ENCODE results near the gene NHS.

NHS gene

DNA sequence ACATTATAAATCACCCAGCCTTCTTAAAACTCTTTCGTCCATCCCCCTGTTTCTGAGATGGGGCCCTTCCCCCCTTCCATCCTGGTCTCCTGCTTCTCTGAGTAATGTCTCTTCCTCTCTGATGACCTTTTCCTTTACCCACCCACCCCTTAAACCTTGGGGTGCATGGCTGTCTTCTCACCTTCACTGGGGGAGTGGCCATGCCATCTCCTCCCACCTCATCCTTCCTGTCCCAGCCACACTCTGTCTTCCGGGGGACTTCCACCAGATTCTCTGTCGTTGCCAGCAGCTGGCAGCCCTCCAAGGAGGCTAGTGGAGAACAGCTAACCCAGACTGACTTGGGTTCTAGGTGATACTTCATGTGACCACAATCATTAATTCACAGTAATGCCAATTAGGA, 279.1 kb downstream of the NHS start:
- no peaks in the 10 kb centered on the region for H3K79me2 ChIP-seq (ENCODE audit: control insufficient read depth, insufficient read depth, low read length, unreplicated experiment)

DNA sequence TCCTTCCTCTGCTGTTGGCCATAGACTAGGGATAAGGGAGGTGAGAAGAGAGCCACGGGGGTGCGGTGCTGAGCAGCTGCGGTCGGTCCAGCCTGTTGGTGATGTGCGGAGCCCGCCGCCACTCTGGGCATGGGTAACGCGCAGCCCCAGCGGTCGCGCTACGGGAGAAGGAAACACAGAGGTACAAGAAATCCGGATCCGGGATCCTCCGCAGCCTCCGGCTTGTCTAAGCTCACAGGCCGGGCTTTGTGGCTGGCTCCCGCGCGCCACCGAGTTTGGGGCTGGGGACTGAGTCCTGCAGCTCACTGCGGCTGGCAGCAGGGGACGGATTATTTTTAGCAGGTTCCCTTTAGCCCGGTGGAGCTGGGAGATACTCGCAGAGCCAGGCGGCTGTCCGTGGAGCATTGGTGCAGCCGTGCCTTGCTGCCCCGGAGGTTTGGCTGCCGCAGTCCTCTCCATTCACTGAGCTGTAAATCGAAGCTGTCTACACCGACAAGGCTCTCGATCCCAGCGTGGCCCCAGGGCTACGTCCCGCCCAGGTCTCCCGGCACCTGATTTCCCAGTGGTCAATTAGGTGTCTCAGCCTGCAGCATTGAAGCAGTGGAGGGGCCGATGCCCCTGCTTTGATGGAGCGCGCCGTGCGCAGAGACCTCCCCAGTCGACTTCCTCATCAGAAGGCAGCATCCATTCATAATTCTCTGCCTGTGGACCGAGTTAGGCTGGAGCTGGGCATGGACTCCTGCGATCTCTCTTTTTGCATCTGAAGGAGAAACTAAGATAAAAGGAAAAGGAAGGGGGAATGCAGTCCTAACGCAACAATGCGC, 280.4 kb downstream of the NHS start:
- Histone ChIP-seq H3K79me2 (ENCODE audit: control insufficient read depth, insufficient read depth, low read length, unreplicated experiment) (no peaks in the 10 kb centered on the region), H3K4me1 (ENCODE audit: control insufficient read depth, insufficient read depth, low read length, unreplicated experiment) (peaks cover 3% of the 10 kb centered on the region), H3K4me3 (ENCODE audit: low read depth, low read length) (peak overlapping the region; percentile 77), H3K27me3 (ENCODE audit: insufficient read depth, low read length) (peaks cover 26% of the 10 kb centered on the region; the same call in 1 of the 2 replicates), H3K36me3 (ENCODE audit: insufficient read depth, low read length) (no peaks in the 10 kb centered on the region), H2AFZ (ENCODE audit: low read length, unreplicated experiment) (no peak overlapping the region), H3K27ac (ENCODE audit: low read depth, low read length) (no peak overlapping the region)

More for the DNA sequence above, 279.1 kb downstream of the NHS start:
- H2AFZ ChIP-seq (ENCODE audit: low read length, unreplicated experiment): no peak overlapping the region
- H3K27ac ChIP-seq (ENCODE audit: low read depth, low read length): no peak overlapping the region
- H3K4me1 ChIP-seq (ENCODE audit: control insufficient read depth, insufficient read depth, low read length, unreplicated experiment): peaks cover 3% of the 10 kb centered on the region
- H3K36me3 ChIP-seq (ENCODE audit: insufficient read depth, low read length): no peaks in the 10 kb centered on the region
- no peak overlapping the region for H3K4me3 ChIP-seq (ENCODE audit: low read depth, low read length)
- H3K27me3 ChIP-seq (ENCODE audit: insufficient read depth, low read length): peaks cover 26% of the 10 kb centered on the region; the same call in 1 of the 2 replicates

DNA sequence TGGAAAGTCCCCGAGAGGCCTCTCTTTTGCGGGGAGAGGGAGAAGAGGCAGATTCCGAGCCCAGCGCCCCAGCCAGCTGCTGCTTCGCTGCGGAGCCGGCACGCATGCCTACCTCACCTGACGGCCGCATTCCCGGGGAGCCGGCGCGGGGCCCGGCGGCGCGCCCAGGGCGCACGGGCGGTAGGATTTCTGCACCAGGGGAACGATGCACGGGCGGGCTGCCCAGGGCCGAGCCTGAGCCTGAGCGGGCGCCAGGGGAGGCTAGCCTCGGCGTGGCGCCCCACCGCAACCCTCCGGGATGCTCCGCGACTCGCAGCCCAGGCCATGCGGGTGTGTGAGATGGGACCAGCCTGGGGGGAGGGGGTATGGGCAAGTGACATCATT, 281.0 kb downstream of the NHS start:
- H3K27me3 ChIP-seq (ENCODE audit: insufficient read depth, low read length): peaks cover 26% of the 10 kb centered on the region; the same call in 1 of the 2 replicates
- H3K4me3 ChIP-seq (ENCODE audit: low read depth, low read length): peak overlapping the region; percentile 77
- H3K79me2 ChIP-seq (ENCODE audit: control insufficient read depth, insufficient read depth, low read length, unreplicated experiment): no peaks in the 10 kb centered on the region
- no peaks in the 10 kb centered on the region for H3K36me3 ChIP-seq (ENCODE audit: insufficient read depth, low read length)
- H3K27ac ChIP-seq (ENCODE audit: low read depth, low read length): no peak overlapping the region
- peaks cover 3% of the 10 kb centered on the region for H3K4me1 ChIP-seq (ENCODE audit: control insufficient read depth, insufficient read depth, low read length, unreplicated experiment)
- no peak overlapping the region for H2AFZ ChIP-seq (ENCODE audit: low read length, unreplicated experiment)

DNA sequence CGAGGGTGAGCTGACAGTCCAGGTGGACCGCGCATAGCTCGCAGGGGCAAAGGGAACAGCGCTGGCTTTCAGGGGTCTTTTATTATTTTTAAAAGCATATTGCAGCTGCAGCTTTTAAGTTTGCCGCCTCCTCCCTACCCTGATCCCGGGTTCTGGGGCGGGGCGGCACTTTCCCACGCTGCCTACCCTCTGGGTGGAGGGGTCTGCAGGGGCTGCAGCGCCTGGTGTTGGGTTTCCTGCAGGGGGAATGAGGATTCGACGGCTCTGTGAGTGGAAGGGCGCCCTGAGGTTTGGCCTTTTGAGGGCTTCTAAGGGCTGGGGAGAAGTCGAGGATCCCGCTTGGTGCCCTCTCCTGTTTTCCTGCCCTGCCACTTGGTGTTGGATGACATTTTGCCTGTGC, 281.6 kb downstream of the NHS start:
- Histone ChIP-seq H3K36me3 (ENCODE audit: insufficient read depth, low read length) (no peaks in the 10 kb centered on the region), H3K79me2 (ENCODE audit: control insufficient read depth, insufficient read depth, low read length, unreplicated experiment) (no peaks in the 10 kb centered on the region), H3K4me1 (ENCODE audit: control insufficient read depth, insufficient read depth, low read length, unreplicated experiment) (peaks cover 3% of the 10 kb centered on the region), H2AFZ (ENCODE audit: low read length, unreplicated experiment) (no peak overlapping the region), H3K4me3 (ENCODE audit: low read depth, low read length) (peak overlapping the region; percentile 77; the same call in 1 of the 2 replicates), H3K27me3 (ENCODE audit: insufficient read depth, low read length) (peaks cover 26% of the 10 kb centered on the region; the same call in 1 of the 2 replicates), H3K27ac (ENCODE audit: low read depth, low read length) (no peak overlapping the region)

DNA sequence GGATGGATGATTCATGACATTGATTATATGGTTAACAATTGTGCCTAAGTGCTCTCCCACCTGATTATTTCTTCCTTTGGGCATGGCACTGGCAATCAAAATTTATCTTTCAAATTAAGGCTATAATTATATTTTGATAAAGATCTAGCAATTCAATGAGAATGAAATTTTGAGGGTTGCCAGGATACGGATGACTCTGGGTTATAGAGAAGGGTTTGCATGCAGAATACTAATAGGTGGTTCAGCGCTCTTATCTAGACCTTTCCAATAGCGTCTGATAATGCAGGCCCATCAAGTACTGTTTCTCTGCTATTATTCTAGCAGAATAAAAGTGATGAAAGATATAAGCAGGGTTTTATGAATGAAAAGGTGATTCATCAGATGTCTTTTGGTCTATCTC, 287.4 kb downstream of the NHS start:
- no peaks in the 10 kb centered on the region for H3K27me3 ChIP-seq (ENCODE audit: insufficient read depth, low read length)

DNA sequence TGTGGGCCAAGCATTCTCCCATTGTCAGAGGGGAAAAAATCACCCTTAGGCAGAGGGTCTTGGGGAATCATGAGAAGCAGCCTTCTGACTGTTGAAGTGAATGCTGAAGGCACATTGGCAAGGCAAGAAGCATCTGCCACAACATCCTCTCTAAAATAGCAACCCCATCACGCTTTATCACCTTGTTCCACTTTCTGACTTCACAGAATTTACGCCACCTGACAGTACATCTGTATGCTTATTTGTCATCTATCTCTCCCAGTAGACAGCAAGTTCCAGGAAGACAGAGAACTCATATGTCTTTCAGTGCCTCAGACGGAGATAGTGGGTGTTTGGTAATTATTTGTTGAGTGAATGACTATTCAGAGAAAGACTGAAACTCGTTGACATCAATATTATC, 293.9 kb downstream of the NHS start:
- H3K27ac ChIP-seq (ENCODE audit: low read depth, low read length): no peak overlapping the region
- H3K36me3 ChIP-seq (ENCODE audit: insufficient read depth, low read length): no peaks in the 10 kb centered on the region
- no peak overlapping the region for H2AFZ ChIP-seq (ENCODE audit: low read length, unreplicated experiment)
- H3K4me3 ChIP-seq (ENCODE audit: low read depth, low read length): no peak overlapping the region
- H3K79me2 ChIP-seq (ENCODE audit: control insufficient read depth, insufficient read depth, low read length, unreplicated experiment): no peaks in the 10 kb centered on the region
- H3K4me1 ChIP-seq (ENCODE audit: control insufficient read depth, insufficient read depth, low read length, unreplicated experiment): no peaks in the 10 kb centered on the region
- no peaks in the 10 kb centered on the region for H3K27me3 ChIP-seq (ENCODE audit: insufficient read depth, low read length)

More for the DNA sequence above, 287.4 kb downstream of the NHS start:
- Histone ChIP-seq H3K36me3 (ENCODE audit: insufficient read depth, low read length) (no peaks in the 10 kb centered on the region), H3K4me1 (ENCODE audit: control insufficient read depth, insufficient read depth, low read length, unreplicated experiment) (no peaks in the 10 kb centered on the region), H3K27ac (ENCODE audit: low read depth, low read length) (no peak overlapping the region), H2AFZ (ENCODE audit: low read length, unreplicated experiment) (no peak overlapping the region), H3K79me2 (ENCODE audit: control insufficient read depth, insufficient read depth, low read length, unreplicated experiment) (no peaks in the 10 kb centered on the region), H3K4me3 (ENCODE audit: low read depth, low read length) (no peak overlapping the region)

DNA sequence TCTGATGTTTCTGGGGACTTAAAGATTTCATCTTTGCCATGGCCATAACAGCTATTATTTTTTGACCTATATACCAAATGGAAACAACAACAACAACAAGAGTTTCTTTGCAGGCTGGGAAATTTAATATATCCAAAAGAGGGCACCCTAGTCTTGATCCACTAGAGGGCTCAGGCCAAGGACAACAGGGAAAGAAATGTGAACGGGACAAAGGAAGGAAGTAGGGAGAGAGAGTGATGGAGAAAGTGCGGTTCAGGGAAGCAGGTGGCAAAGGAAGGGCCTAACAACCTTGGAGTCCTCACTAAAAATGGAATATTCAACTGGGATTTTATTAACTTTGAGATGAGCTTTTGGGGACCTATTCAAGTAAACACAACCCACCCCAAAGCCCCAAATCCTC, 294.5 kb downstream of the NHS start:
- Histone ChIP-seq H3K36me3 (ENCODE audit: insufficient read depth, low read length) (no peaks in the 10 kb centered on the region), H3K79me2 (ENCODE audit: control insufficient read depth, insufficient read depth, low read length, unreplicated experiment) (no peaks in the 10 kb centered on the region), H3K4me1 (ENCODE audit: control insufficient read depth, insufficient read depth, low read length, unreplicated experiment) (no peaks in the 10 kb centered on the region), H3K4me3 (ENCODE audit: low read depth, low read length) (no peak overlapping the region), H2AFZ (ENCODE audit: low read length, unreplicated experiment) (no peak overlapping the region), H3K27me3 (ENCODE audit: insufficient read depth, low read length) (no peaks in the 10 kb centered on the region), H3K27ac (ENCODE audit: low read depth, low read length) (no peak overlapping the region)

DNA sequence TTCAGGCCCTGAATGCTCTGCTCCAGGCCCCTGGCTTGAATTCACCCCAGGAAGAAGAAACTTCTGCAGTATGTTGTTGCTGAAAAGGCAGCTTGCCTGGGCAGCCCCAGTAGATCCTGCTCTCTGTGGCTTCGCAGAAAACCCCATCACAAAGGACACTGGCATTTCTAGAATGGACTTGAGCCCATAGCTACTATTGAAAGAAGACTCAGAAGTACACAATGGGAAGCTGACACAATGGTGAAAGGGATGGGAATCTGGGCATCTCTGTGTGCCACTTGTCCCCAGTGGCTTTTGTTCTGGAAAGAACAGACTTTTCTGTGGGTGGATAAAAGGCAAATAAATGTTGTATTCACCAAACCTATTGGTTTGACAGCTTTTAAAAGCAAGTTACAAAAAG, 294.9 kb downstream of the NHS start:
- Histone ChIP-seq H3K79me2 (ENCODE audit: control insufficient read depth, insufficient read depth, low read length, unreplicated experiment) (no peaks in the 10 kb centered on the region), H2AFZ (ENCODE audit: low read length, unreplicated experiment) (no peak overlapping the region), H3K27ac (ENCODE audit: low read depth, low read length) (no peak overlapping the region), H3K27me3 (ENCODE audit: insufficient read depth, low read length) (no peaks in the 10 kb centered on the region), H3K4me3 (ENCODE audit: low read depth, low read length) (no peak overlapping the region), H3K36me3 (ENCODE audit: insufficient read depth, low read length) (no peaks in the 10 kb centered on the region), H3K4me1 (ENCODE audit: control insufficient read depth, insufficient read depth, low read length, unreplicated experiment) (no peaks in the 10 kb centered on the region)

DNA sequence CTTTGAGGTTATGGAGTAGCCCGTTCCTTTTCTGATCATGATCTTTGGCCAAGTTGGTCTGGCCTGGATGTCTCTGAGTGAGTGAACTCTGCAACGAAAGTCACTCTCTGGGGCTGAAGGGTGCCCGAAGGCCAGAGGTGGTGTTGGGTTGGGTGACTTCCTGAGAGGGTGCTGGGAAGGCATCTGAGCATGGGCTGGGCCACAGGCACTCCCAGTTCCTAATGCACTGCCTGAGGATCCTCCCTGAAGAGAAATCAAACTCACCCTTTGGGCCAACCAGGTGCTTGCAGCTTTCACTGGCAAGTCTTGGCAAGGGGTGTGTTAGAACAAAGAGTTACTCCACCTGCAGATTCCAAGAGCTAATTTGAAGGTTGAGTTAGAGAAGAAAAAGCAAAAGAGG, 295.9 kb downstream of the NHS start:
- H3K36me3 ChIP-seq (ENCODE audit: insufficient read depth, low read length): no peaks in the 10 kb centered on the region
- no peaks in the 10 kb centered on the region for H3K4me1 ChIP-seq (ENCODE audit: control insufficient read depth, insufficient read depth, low read length, unreplicated experiment)
- H3K4me3 ChIP-seq (ENCODE audit: low read depth, low read length): no peak overlapping the region
- H2AFZ ChIP-seq (ENCODE audit: low read length, unreplicated experiment): no peak overlapping the region
- no peaks in the 10 kb centered on the region for H3K79me2 ChIP-seq (ENCODE audit: control insufficient read depth, insufficient read depth, low read length, unreplicated experiment)
- no peaks in the 10 kb centered on the region for H3K27me3 ChIP-seq (ENCODE audit: insufficient read depth, low read length)
- H3K27ac ChIP-seq (ENCODE audit: low read depth, low read length): no peak overlapping the region

DNA sequence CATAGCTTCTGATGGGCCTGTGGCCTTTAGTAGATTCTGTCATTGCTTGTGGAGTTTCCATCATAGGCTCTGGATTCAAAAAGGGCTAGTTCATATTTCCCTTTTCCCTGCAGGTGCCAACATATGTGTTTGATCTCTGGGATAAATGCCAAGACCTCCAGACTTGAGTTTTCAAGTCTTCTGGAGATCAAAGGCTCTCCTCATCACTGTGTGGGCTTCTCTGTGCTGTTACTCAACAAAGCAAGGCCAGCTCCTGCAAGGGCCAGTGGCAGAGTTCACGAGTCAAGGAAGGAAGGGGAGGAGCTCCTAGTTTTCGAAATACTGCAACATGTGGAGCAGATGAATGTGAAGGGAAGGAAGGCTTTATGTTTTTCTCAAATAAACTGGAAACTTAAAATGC, 299.6 kb downstream of the NHS start:
- no peak overlapping the region for H3K4me3 ChIP-seq (ENCODE audit: low read depth, low read length)
- H3K27me3 ChIP-seq (ENCODE audit: insufficient read depth, low read length): no peaks in the 10 kb centered on the region
- H3K79me2 ChIP-seq (ENCODE audit: control insufficient read depth, insufficient read depth, low read length, unreplicated experiment): no peaks in the 10 kb centered on the region
- no peaks in the 10 kb centered on the region for H3K4me1 ChIP-seq (ENCODE audit: control insufficient read depth, insufficient read depth, low read length, unreplicated experiment)
- H2AFZ ChIP-seq (ENCODE audit: low read length, unreplicated experiment): no peak overlapping the region
- no peak overlapping the region for H3K27ac ChIP-seq (ENCODE audit: low read depth, low read length)
- H3K36me3 ChIP-seq (ENCODE audit: insufficient read depth, low read length): no peaks in the 10 kb centered on the region

DNA sequence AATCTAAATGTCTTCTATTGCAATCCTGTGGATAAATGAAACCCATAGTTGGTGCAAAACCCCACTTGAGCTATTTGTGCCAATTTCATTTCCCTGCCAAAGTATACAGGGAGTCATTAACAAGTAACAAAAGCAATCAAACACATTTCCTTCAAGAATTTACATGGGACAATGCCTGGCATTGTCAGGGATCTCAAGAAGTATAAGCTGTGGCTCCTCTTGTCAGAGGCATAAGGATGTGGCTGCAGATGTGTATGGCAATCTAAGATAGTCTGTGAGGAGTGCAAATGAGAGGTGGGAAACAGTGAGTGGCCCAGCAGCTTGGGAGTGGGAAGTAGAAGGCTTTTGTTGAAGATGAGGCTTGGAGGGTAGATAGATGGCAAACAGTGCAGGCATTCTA, 304.3 kb downstream of the NHS start:
- Histone ChIP-seq H3K4me1 (ENCODE audit: control insufficient read depth, insufficient read depth, low read length, unreplicated experiment) (no peaks in the 10 kb centered on the region), H3K27me3 (ENCODE audit: insufficient read depth, low read length) (no peaks in the 10 kb centered on the region), H3K27ac (ENCODE audit: low read depth, low read length) (no peak overlapping the region), H3K4me3 (ENCODE audit: low read depth, low read length) (no peak overlapping the region), H2AFZ (ENCODE audit: low read length, unreplicated experiment) (no peak overlapping the region), H3K36me3 (ENCODE audit: insufficient read depth, low read length) (no peaks in the 10 kb centered on the region), H3K79me2 (ENCODE audit: control insufficient read depth, insufficient read depth, low read length, unreplicated experiment) (no peaks in the 10 kb centered on the region)
